Right cardiac atrium (tissue), 5 donors: ENCODE results near the gene ALG9. TPM values are rescaled to one million over a fixed set of nuclear protein-coding genes. Genes with fewer than 3 reads are reported as not detected.
"Not testable (repeated sequence)": the region's sequence is repeated elsewhere in the genome, so short reads cannot be mapped to it uniquely, and the experiment has no call there.

ENCODE experiments used
- ATAC-seq, 2 donors: fragments of 200-7000 bp; cut with Tn5 transposase; one replicate each; pipeline versions ENCODE4 v1.8.0 to v1.9.1; 2020; ENCODE audit warnings: moderate library complexity in 2 of 2, mild to moderate bottlenecking in 1 of 2
- DNase-seq, 3 donors: peaks; one replicate each; pipeline ENCODE4 v3.0.0-alpha.2; 2020
- H3K27ac ChIP-seq: one replicate; pipeline ENCODE4 v1.5.1; 2013; ENCODE audit warnings: mild to moderate bottlenecking, low read length, control low read depth, moderate library complexity
- H3K27me3 ChIP-seq: one replicate; pipeline ENCODE4 v1.6.1; 2013; ENCODE audit not compliant: control insufficient read depth, insufficient read depth
- H3K4me1 ChIP-seq: one replicate; pipeline ENCODE4 v1.6.1; 2013; ENCODE audit warnings: low read length; ENCODE audit not compliant: control insufficient read depth, insufficient read depth
- H3K4me3 ChIP-seq: one replicate; pipeline ENCODE4 v1.5.1; 2013; ENCODE audit warnings: low read length, control low read depth
- H3K9me3 ChIP-seq: one replicate; pipeline ENCODE4 v1.6.1; 2013; ENCODE audit warnings: low read length; ENCODE audit not compliant: control insufficient read depth
- WGBS: extraction: QIAGEN DNeasy Blood & Tissue Kit; methylation state at CpG from one replicate; pipeline ENCODE4 v1.1.7; 2013; 5-methylcytosine and 5-hydroxymethylcytosine counted together
- intact Hi-C, 4 donors: fragments of 100-400 bp; cut with DNase I; formaldehyde crosslinking; loops; one replicate each; pipeline versions ENCODE4 v1.11.0 to v1.14.0; 2022 to 2023
- polyA plus RNA-seq: library from polyadenylated mRNA; stranded (reverse); fragments of 200-250 nt; gene quantifications from one replicate; pipeline ENCODE4 v1.2.3, GENCODE V29; 2013
- total RNA-seq, 4 donors: library from RNA; stranded (reverse); fragmentation: NEBNext Ultra II Directional; extraction: Animal tissue kit (Norgen Biotek cat#: 25700); gene quantifications; one replicate each; pipeline ENCODE4 v1.2.1, GENCODE V29; 2021
- donor health status: healthy with polysubstance abuse.
- donor health status: DM: no; HTN: yes; CAD: no.
- donor health status: DM: no; HTN: no; CAD: no.
- donor health status: DM: no; HTN: yes; CAD: no; lungs with severe emphysema.
- donor health status: DM: yes; HTN: yes; CAD: no.

ALG9 gene
- total and polyA plus RNA-seq, 5 donors, result 16.3 to 84.9 (median 22.8) TPM

DNA sequence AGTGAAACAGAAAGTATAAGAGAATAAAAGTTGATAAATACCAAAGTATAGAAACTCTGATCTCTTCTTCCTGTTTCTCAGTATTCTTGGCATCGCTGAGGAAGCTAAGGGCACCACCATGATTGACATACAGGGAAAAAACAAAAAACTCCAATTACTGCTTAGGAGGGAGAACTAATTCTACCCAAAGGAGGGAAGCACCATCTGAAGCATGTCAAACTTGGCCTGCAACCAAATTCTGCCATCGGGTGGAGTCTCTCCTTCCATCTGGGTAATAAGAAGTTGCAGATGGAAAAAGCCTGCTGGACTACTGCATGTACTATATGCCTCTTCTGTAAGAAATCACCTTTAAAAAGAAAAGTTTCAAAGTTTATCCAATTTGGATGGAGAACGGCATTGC, 74.7 kb downstream of the ALG9 start:
- intact Hi-C loops, result no loop called here
- H3K4me1 ChIP-seq, result peaks cover 2% of the 10 kb centered on the region
- H3K27me3 ChIP-seq, result no peaks in the 10 kb centered on the region
- no peak overlapping the region for H3K4me3 ChIP-seq
- no peak overlapping the region for H3K27ac ChIP-seq
- no peaks in the 10 kb centered on the region for H3K9me3 ChIP-seq
- ATAC-seq (no peak), DNase-seq (no peak)
- 57% methylated on average over 3 of the region's 3 CpGs for whole genome bisulfite sequencing

DNA sequence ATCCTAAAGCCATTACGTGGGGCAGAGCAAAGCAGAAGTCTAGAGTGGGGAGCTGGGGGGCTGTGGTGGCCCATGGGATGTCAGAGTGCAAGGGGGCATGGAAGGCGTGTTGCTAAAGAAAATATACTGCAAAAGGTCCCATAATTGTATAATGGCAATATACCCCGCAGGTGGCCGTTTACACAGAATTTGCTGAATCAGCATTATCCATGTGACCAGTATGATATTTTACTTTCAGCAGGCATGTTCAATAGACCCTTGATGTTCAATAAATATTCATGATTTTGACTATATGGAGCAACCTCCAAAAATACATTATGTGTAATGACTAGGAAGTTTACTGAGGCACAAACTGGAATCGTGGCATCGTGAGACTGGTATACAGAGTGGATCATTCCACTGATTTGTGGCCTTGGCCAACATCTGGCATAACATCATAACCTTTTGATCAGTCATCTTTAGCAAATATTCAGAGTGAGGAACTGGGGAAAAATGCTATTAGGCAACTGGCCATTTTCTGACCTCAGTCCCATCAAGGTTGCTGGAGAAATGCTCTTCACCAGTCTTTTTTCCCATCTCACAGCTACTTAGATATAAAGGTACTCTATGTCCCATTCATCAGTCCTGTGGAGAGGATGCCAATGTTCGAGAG, 75.9 kb downstream of the ALG9 start:
- no peak for DNase-seq
- no peaks in the 10 kb centered on the region for H3K27me3 ChIP-seq
- intact Hi-C loops, result no loop called here
- H3K4me1 ChIP-seq, result peaks cover 2% of the 10 kb centered on the region
- no peak overlapping the region for H3K4me3 ChIP-seq
- 95% methylated on average over 7 of the region's 7 CpGs for WGBS
- H3K9me3 ChIP-seq, result no peaks in the 10 kb centered on the region
- no peak overlapping the region for H3K27ac ChIP-seq
- no peak for ATAC-seq

DNA sequence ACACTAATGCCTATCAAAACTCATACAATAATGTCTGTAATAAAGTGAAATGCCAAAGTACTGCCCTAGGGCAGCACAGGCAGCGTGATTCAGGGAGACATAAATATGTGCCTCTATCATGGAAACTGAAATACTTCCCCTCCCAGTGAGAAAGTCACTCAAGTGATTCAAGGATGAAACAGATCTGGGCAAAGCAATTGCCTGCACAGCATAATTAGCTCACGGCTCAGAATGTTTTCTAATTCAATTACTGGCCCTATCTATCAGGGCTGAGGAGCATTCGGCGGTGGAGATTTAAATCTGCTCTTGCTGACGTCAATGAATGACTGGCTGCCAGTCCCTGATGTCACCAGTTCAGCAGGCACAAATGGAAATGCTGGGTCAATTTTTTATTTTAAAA, 77.5 kb downstream of the ALG9 start:
- H3K27ac ChIP-seq, result no peak overlapping the region

DNA sequence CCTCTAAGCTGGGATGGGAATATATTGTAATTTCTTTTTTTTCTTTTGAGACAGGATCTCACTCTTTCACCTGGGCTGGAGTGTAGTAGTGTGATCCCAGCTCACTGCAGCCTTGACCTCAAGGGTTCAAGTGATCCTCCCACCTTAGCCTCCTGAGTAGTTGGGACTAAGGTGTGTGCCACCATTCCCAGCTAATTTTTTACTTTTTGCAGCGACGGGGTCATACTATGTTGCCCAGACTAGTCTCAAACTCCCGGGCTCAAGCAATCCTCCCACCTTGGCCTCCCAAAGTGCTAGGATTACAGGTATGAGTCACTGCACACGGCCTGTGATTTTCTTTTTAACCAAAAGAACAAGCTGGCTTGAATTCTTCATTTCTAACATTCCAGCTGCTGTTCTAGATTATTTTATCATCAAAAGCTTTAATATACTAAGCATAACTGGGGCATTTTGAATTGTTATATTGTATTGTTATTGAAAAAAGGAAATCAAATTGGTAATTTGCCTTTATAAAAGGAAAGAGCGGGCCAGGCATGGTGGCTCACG, 78.4 kb downstream of the ALG9 start:
- Histone ChIP-seq H3K4me1 (peaks cover 2% of the 10 kb centered on the region), H3K27ac (no peak overlapping the region), H3K9me3 (no peaks in the 10 kb centered on the region), H3K27me3 (no peaks in the 10 kb centered on the region), H3K4me3 (no peak overlapping the region)
- intact Hi-C loops, result no loop called here
- DNase-seq (no peak), ATAC-seq (no peak)
- 93% methylated on average over 6 of the region's 6 CpGs for WGBS

More for the DNA sequence above, 77.5 kb downstream of the ALG9 start:
- no peak overlapping the region for H3K4me3 ChIP-seq
- H3K4me1 ChIP-seq, result peaks cover 2% of the 10 kb centered on the region
- ATAC-seq (peak in 1 of 2 donors; percentile 66), DNase-seq (peak in 1 of 3 donors; percentile 22)
- H3K27me3 ChIP-seq, result no peaks in the 10 kb centered on the region
- 63% methylated on average over 5 of the region's 5 CpGs for WGBS
- no peaks in the 10 kb centered on the region for H3K9me3 ChIP-seq
- intact Hi-C loops, result no loop called here

DNA sequence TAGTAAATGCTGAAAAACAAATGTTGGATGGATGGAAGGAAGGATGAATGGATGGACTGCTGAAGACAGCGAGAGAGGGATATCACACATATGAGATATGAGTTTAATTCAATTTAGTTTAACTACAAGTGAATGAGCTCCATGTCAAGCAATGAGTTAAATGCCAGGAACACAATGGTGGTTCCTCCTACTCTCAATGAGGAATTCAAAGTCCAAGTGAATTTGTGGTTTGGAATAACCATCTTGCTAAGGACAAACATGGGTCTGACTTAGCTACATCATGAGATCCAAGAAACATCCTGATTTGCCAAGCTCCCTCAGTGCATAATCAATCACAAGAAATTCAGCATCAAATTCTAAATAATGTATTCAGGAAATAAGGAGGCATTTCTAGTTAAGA, 79.1 kb downstream of the ALG9 start:
- H3K4me3 ChIP-seq, result no peak overlapping the region
- ATAC-seq (no peak), DNase-seq (no peak)
- no peaks in the 10 kb centered on the region for H3K9me3 ChIP-seq
- 95% methylated on average over 1 of the region's 1 CpG for WGBS
- intact Hi-C loops, result no loop called here
- H3K4me1 ChIP-seq, result peaks cover 2% of the 10 kb centered on the region
- no peak overlapping the region for H3K27ac ChIP-seq
- no peaks in the 10 kb centered on the region for H3K27me3 ChIP-seq

DNA sequence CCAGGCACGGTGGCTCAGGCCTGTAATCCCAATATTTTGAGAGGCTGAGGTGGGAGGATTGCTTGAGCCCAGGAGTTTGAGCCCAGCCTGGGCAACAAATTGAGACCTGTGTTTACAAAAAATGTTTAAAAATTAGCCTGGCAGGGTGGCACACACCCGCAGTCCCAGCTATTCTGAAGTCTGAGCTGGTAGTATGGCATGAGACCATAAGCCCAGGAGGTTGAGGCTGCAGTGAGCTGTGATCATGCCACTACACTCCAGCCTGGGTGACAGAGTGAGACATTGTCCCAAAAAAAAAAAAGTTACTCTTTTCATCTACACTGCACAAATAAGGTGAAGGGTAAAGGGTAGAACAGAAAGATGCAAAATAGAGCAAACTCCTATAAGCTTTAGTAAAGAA, 82.9 kb downstream of the ALG9 start:
- Histone ChIP-seq H3K4me1 (no peaks in the 10 kb centered on the region), H3K27ac (peak overlapping the region; percentile 71), H3K27me3 (no peaks in the 10 kb centered on the region), H3K4me3 (no peak overlapping the region), H3K9me3 (no peaks in the 10 kb centered on the region)
- intact Hi-C loops, result loop anchor here in 1 of 4 donors (10.0 kb wide), 1 partner anchor 46 kb away; no protein-coding TSS in a partner anchor
- ATAC-seq (peak; percentile 8 to 12), DNase-seq (no peak)
- 63% methylated on average over 2 of the region's 2 CpGs for WGBS

DNA sequence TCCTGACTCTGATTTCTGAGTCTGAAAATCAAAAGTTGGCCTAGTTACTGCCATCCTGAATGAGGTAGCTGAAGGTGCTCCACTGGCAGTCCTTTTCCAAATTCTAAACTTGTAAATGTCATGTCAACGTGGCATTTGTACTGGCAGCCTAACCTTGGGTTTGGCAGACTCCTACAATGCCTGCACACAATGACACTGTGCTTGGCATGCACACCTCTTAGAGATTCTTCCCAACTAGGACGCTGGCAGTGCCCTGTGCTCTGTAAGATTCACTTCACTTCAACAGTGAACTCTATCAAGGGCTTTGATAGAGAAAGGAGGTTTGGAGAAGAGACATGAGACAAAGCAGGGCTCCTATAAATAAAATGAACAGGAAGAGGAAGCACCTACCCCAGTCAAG, 83.3 kb downstream of the ALG9 start:
- peak overlapping the region; percentile 71 for H3K27ac ChIP-seq
- intact Hi-C loops, result loop anchor here in 1 of 4 donors (10.0 kb wide), 1 partner anchor 47 kb away; no protein-coding TSS in a partner anchor
- no peaks in the 10 kb centered on the region for H3K4me1 ChIP-seq
- peak; percentile 91 to 92 for ATAC-seq
- 67% methylated on average over 2 of the region's 2 CpGs for WGBS
- DNase-seq, result peak; percentile 38 to 78 (median 69)
- no peaks in the 10 kb centered on the region for H3K27me3 ChIP-seq
- no peak overlapping the region for H3K4me3 ChIP-seq
- no peaks in the 10 kb centered on the region for H3K9me3 ChIP-seq

DNA sequence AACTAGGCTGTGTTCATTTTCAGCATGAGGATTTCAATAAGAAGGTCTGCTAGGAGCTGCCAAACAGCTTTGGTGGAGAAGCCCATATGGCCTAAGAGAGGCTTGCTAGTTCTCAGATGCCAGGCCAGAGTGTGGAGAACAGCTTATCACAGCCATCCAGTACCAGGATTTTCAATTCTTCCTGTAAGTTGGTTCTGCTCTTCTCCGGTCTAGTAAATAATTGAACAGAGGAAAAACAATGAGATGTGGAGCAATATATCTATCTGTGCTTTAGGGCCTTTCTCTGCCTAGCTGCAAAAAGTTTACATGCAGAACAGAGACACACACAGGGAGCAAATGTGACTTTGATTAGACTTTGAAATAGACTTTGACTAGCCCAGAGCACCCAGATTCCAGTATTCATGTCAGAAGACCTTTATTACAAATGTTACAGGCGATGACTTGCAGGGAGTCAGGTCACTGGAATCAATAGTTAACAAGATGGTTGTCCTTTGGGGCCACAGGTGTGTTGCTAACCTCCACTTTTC, 85.4 kb downstream of the ALG9 start:
- Histone ChIP-seq H3K27me3 (no peaks in the 10 kb centered on the region), H3K4me3 (no peak overlapping the region), H3K4me1 (no peaks in the 10 kb centered on the region), H3K27ac (peak overlapping the region; percentile 80), H3K9me3 (no peaks in the 10 kb centered on the region)
- DNase-seq, result no peak
- ATAC-seq, result peak in 1 of 2 donors; percentile 27
- 87% methylated on average over 2 of the region's 2 CpGs for WGBS
- intact Hi-C loops, result loop anchor here in 1 of 4 donors (10.0 kb wide), 1 partner anchor 49 kb away; no protein-coding TSS in a partner anchor

DNA sequence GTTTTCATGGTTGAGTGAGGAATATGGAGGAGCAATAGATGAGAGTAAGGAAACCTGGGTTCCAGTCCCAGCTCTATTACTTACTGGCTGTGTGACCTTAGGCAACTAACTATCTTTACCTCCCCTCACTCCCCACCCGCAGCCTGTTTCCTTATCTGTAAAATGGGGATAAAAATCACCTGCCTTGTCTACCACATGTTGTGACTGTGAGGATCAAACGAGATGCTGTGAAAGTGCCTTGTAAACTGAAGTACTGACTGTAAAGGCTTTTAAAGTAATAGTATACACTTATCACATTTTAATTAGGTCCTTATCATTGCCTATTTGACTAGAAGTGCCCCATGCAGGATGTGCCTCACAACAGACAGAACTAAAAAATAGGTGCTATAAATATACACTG, 86.3 kb downstream of the ALG9 start:
- ATAC-seq, result no peak

DNA sequence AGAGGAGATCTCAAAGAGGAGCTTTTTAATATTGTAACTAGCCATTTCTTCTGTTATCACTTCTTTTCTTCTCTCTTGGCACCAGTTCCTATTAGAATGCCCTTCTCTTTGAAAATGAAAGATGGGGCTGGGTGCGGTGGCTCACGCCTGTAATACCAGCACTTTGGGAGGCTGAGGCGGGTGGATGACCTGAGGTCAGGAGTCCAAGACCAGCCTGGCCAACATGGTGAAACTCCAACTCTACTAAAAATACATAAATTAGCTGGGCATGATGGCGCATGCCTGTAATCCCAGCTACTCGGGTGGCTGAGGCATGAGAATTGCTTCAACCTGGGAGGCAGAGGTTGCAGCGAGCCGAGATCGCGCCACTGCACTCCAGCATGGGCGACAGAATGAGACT, 87.1 kb downstream of the ALG9 start:
- not testable (repeated sequence) for H3K4me3 ChIP-seq, ATAC-seq, H3K27me3 ChIP-seq, H3K4me1 ChIP-seq, H3K9me3 ChIP-seq, H3K27ac ChIP-seq, DNase-seq
- intact Hi-C loops, result loop anchor here in 2 of 4 donors (5.0 to 10.0 kb wide), 2 partner anchors 48 to 50 kb away; no protein-coding TSS in a partner anchor
- 96% methylated on average over 10 of the region's 10 CpGs for WGBS

More for the DNA sequence above, 86.3 kb downstream of the ALG9 start:
- DNase-seq, result no peak
- Histone ChIP-seq H3K27ac (peak overlapping the region; percentile 64), H3K4me1 (no peaks in the 10 kb centered on the region), H3K9me3 (no peaks in the 10 kb centered on the region), H3K4me3 (no peak overlapping the region), H3K27me3 (no peaks in the 10 kb centered on the region)
- 51% methylated on average over 2 of the region's 2 CpGs for whole genome bisulfite sequencing
- intact Hi-C loops, result loop anchor here in 1 of 4 donors (10.0 kb wide), 1 partner anchor 50 kb away; no protein-coding TSS in a partner anchor

DNA sequence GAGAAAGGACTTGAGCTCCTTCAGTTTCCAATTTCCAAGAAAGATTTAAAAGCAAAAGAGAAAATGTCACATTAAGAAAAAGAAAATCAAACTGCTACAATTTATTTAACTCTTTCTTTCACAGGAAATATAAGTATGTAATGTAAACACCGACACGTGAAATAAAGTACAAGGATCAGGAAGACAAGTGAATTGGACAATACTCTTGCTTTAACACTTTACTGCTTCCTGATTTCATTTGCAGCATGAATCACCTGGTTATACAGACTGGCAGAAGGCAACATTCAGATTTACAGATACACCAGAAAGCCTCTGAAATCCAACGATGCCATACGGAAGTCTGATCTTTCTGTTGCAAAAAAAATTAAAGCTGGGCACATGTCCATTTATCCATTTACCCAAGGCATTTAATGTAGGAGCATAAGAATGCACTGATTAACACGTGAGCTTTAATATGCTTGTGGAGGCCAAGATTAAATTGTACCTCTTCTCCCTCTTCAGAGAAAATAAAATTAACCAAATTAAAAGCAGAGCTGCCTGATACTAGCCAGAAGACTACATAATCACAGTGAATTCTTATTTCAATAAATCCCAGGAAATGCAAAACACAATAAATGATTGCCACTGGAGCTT, 89.2 kb downstream of the ALG9 start:
- ATAC-seq, result no peak
- Histone ChIP-seq H3K9me3 (no peaks in the 10 kb centered on the region), H3K4me1 (no peaks in the 10 kb centered on the region), H3K27me3 (no peaks in the 10 kb centered on the region), H3K27ac (no peak overlapping the region), H3K4me3 (no peak overlapping the region)
- intact Hi-C loops, result loop anchor here in 2 of 4 donors (5.0 to 10.0 kb wide), 2 partner anchors 50 to 53 kb away; no protein-coding TSS in a partner anchor
- DNase-seq, result no peak
- WGBS, result 65% methylated on average over 5 of the region's 5 CpGs
